Measurements from ENCODE around the gene COQ8B.
A peak's percentile ranks its signal among the peaks of the same experiment; 100 is the strongest.

COQ8B gene

GRCh38 chr19:40692212-40692551 lies 24.5 kb downstream of the COQ8B start:
- TF ChIP-seq ZNF70 (CRISPR knock-in tag; IDR thresholded peaks at IDR 0.05) (no peak), ESRRG (CRISPR knock-in tag; IDR thresholded peaks at IDR 0.05) (no peak), PPARA (CRISPR knock-in tag; IDR thresholded peaks at IDR 0.05; ENCODE audit: borderline replicate concordance) (no peak)

GRCh38 chr19:40691421-40692211 lies 25.1 kb downstream of the COQ8B start:
- no peak for ATAC-seq
- TF ChIP-seq CSRNP3 (CRISPR knock-in tag; IDR thresholded peaks at IDR 0.05) (no peak), ESRRG (CRISPR knock-in tag; IDR thresholded peaks at IDR 0.05) (no peak), CREB5 (CRISPR knock-in tag; IDR thresholded peaks at IDR 0.05; ENCODE audit: low read depth) (no peak), POU6F1 (CRISPR knock-in tag; IDR thresholded peaks at IDR 0.05; ENCODE audit: borderline replicate concordance, low read depth) (no peak), TOX (CRISPR knock-in tag; IDR thresholded peaks at IDR 0.05; ENCODE audit: borderline replicate concordance) (no peak), ZNF565 (CRISPR knock-in tag; conservative IDR thresholded peaks at IDR 0.05; ENCODE audit: low read depth) (no peak), TCF4 (CRISPR knock-in tag; IDR thresholded peaks at IDR 0.05; ENCODE audit: borderline replicate concordance) (no peak), PATZ1 (CRISPR knock-in tag; IDR thresholded peaks at IDR 0.05; ENCODE audit: borderline replicate concordance) (no peak), ZFP3 (CRISPR knock-in tag; IDR thresholded peaks at IDR 0.05) (no peak), ISL1 (CRISPR knock-in tag; IDR thresholded peaks at IDR 0.05) (no peak), ZFP30 (CRISPR knock-in tag; IDR thresholded peaks at IDR 0.05) (no peak), CSDC2 (CRISPR knock-in tag; IDR thresholded peaks at IDR 0.05) (no peak), PPARA (CRISPR knock-in tag; IDR thresholded peaks at IDR 0.05; ENCODE audit: borderline replicate concordance) (no peak), BACH2 (CRISPR knock-in tag; IDR thresholded peaks at IDR 0.05; ENCODE audit: borderline replicate concordance) (no peak), ZC3H10 (CRISPR knock-in tag; IDR thresholded peaks at IDR 0.05) (no peak), ARNTL (CRISPR knock-in tag; IDR thresholded peaks at IDR 0.05; ENCODE audit: borderline replicate concordance, low read depth) (no peak)

More at GRCh38 chr19:40692212-40692551, 24.5 kb downstream of the COQ8B start:
- no peak for ATAC-seq

- ATAC-seq = peak; percentile 91
- peak; percentile 86 for TF ChIP-seq PATZ1 (CRISPR knock-in tag; IDR thresholded peaks at IDR 0.05; ENCODE audit: borderline replicate concordance)
- peak; percentile 55; the same call in 1 of the 2 replicates for TF ChIP-seq TCF4 (CRISPR knock-in tag; IDR thresholded peaks at IDR 0.05; ENCODE audit: borderline replicate concordance)
- TF ChIP-seq CSDC2 (CRISPR knock-in tag; IDR thresholded peaks at IDR 0.05) = 0 out of 2 replicates have a peak, but pooled peaks have one; percentile 16
- no peak; the same call in 1 of the 2 replicates for TF ChIP-seq ZC3H10 (CRISPR knock-in tag; IDR thresholded peaks at IDR 0.05)
- TF ChIP-seq ZNF8 (CRISPR knock-in tag; IDR thresholded peaks at IDR 0.05) = no peak
- no peak for TF ChIP-seq ZNF565 (CRISPR knock-in tag; conservative IDR thresholded peaks at IDR 0.05; ENCODE audit: low read depth)
- no peak for TF ChIP-seq TOX (CRISPR knock-in tag; IDR thresholded peaks at IDR 0.05; ENCODE audit: borderline replicate concordance)
- no peak for TF ChIP-seq CREB5 (CRISPR knock-in tag; IDR thresholded peaks at IDR 0.05; ENCODE audit: low read depth)
- no peak for TF ChIP-seq GLIS3 (CRISPR knock-in tag; IDR thresholded peaks at IDR 0.05)
- TF ChIP-seq ARNTL (CRISPR knock-in tag; IDR thresholded peaks at IDR 0.05; ENCODE audit: borderline replicate concordance, low read depth) = no peak
- peak; percentile 38; the same call in 1 of the 2 replicates for TF ChIP-seq ISL1 (CRISPR knock-in tag; IDR thresholded peaks at IDR 0.05)
- no peak for TF ChIP-seq OSR1 (CRISPR knock-in tag; IDR thresholded peaks at IDR 0.05)
- no peak for TF ChIP-seq ESRRG (CRISPR knock-in tag; IDR thresholded peaks at IDR 0.05)
- TF ChIP-seq SNAI2 (CRISPR knock-in tag; IDR thresholded peaks at IDR 0.05) = no peak
- TF ChIP-seq ZFP30 (CRISPR knock-in tag; IDR thresholded peaks at IDR 0.05) = no peak
Measured at GRCh38 chr19:40690693-40691420, 25.8 kb downstream of the COQ8B start.

Measured in SK-N-SH treated with all-trans-retinoic acid at 6 μM for 48 hours (cell line).